ENCODE data around the gene TRIM9. TPM values are rescaled to one million over a fixed set of nuclear protein-coding genes. Genes with fewer than 3 reads are reported as not detected.

The TRIM9 gene
- total RNA-seq, 1 donor from 2014 or later = 0.92 TPM

GRCh38 chr14:50936016-50936340 is 158.9 kb downstream of the TRIM9 start:
- no peaks in the 10 kb centered on the region for H3K27me3 ChIP-seq (ENCODE audit: control insufficient read depth, insufficient read depth, low read length)
- no peak for DNase-seq (ENCODE audit: low read depth)
- no peak for TF ChIP-seq CTCF (IDR thresholded peaks at IDR 0.05; ENCODE audit: insufficient read depth, low read length, poor library complexity, severe bottlenecking)
- H3K36me3 ChIP-seq (ENCODE audit: control insufficient read depth, insufficient read depth, low read length) = no peaks in the 10 kb centered on the region
- no peak overlapping the region for H3K4me3 ChIP-seq (ENCODE audit: low read depth, low read length)

- Histone ChIP-seq H3K36me3 (ENCODE audit: control insufficient read depth, insufficient read depth, low read length) (no peaks in the 10 kb centered on the region), H3K27me3 (ENCODE audit: control insufficient read depth, insufficient read depth, low read length) (no peaks in the 10 kb centered on the region), H3K4me3 (ENCODE audit: low read depth, low read length) (no peak overlapping the region)
- TF ChIP-seq CTCF (IDR thresholded peaks at IDR 0.05; ENCODE audit: insufficient read depth, low read length, poor library complexity, severe bottlenecking) = no peak
- DNase-seq (ENCODE audit: low read depth) = no peak
These were observed 159.5 kb downstream of the TRIM9 start for GRCh38 chr14:50935126-50936015.

- DNase-seq (ENCODE audit: low read depth) = no peak
- Histone ChIP-seq H3K4me3 (ENCODE audit: low read depth, low read length) (no peak overlapping the region), H3K36me3 (ENCODE audit: control insufficient read depth, insufficient read depth, low read length) (no peaks in the 10 kb centered on the region), H3K27me3 (ENCODE audit: control insufficient read depth, insufficient read depth, low read length) (no peaks in the 10 kb centered on the region)
- no peak for TF ChIP-seq CTCF (IDR thresholded peaks at IDR 0.05; ENCODE audit: insufficient read depth, low read length, poor library complexity, severe bottlenecking)
These were observed 162.1 kb downstream of the TRIM9 start for GRCh38 chr14:50932592-50933495.

GRCh38 chr14:50932156-50932555 is 162.7 kb downstream of the TRIM9 start:
- Histone ChIP-seq H3K36me3 (ENCODE audit: control insufficient read depth, insufficient read depth, low read length) (no peaks in the 10 kb centered on the region), H3K4me3 (ENCODE audit: low read depth, low read length) (no peak overlapping the region), H3K27me3 (ENCODE audit: control insufficient read depth, insufficient read depth, low read length) (no peaks in the 10 kb centered on the region)
- DNase-seq (ENCODE audit: low read depth) = no peak
- TF ChIP-seq CTCF (IDR thresholded peaks at IDR 0.05; ENCODE audit: insufficient read depth, low read length, poor library complexity, severe bottlenecking) = no peak

GRCh38 chr14:50931559-50931958 is 163.3 kb downstream of the TRIM9 start:
- Histone ChIP-seq H3K36me3 (ENCODE audit: control insufficient read depth, insufficient read depth, low read length) (no peaks in the 10 kb centered on the region), H3K4me3 (ENCODE audit: low read depth, low read length) (no peak overlapping the region), H3K27me3 (ENCODE audit: control insufficient read depth, insufficient read depth, low read length) (no peaks in the 10 kb centered on the region)
- no peak for TF ChIP-seq CTCF (IDR thresholded peaks at IDR 0.05; ENCODE audit: insufficient read depth, low read length, poor library complexity, severe bottlenecking)
- DNase-seq (ENCODE audit: low read depth) = no peak

Measured in kidney epithelial cell (primary cell).